ENCODE results near the gene SLC28A1.

GRCh38 chr15:84839714-84840113, 44.7 kb upstream of the SLC28A1 start:
- TF ChIP-seq CTCF (IDR thresholded peaks at IDR 0.05; ENCODE audit: insufficient read depth, low read depth, low read length) (no peak), EZH2 (IDR thresholded peaks at IDR 0.05; ENCODE audit: insufficient read depth, low read length) (no peak)
